KOPT-K1 (cell line): ENCODE results near the gene PTPRN2.

Source experiments
- H3K27ac ChIP-seq: fragments of 200-600 bp; sonication (generic); 2 replicates; pipeline ENCODE4 v1.5.1; 2016; ENCODE audit warnings: antibody characterized with exemption, mild to moderate bottlenecking, low read depth, low read length; ENCODE audit not compliant: poor library complexity, severe bottlenecking
- H3K36me3 ChIP-seq: fragments of 200-600 bp; sonication (generic); 2 replicates; pipeline ENCODE4 v1.5.1; 2017; ENCODE audit warnings: antibody characterized with exemption, mild to moderate bottlenecking, low read length, moderate library complexity; ENCODE audit not compliant: insufficient read depth
- H3K9me3 ChIP-seq: fragments of 200-600 bp; sonication (generic); 2 replicates; pipeline ENCODE4 v1.5.1; 2017; ENCODE audit warnings: antibody characterized with exemption, low read length, mild to moderate bottlenecking; ENCODE audit not compliant: insufficient read depth, poor library complexity, severe bottlenecking

The PTPRN2 gene

DNA sequence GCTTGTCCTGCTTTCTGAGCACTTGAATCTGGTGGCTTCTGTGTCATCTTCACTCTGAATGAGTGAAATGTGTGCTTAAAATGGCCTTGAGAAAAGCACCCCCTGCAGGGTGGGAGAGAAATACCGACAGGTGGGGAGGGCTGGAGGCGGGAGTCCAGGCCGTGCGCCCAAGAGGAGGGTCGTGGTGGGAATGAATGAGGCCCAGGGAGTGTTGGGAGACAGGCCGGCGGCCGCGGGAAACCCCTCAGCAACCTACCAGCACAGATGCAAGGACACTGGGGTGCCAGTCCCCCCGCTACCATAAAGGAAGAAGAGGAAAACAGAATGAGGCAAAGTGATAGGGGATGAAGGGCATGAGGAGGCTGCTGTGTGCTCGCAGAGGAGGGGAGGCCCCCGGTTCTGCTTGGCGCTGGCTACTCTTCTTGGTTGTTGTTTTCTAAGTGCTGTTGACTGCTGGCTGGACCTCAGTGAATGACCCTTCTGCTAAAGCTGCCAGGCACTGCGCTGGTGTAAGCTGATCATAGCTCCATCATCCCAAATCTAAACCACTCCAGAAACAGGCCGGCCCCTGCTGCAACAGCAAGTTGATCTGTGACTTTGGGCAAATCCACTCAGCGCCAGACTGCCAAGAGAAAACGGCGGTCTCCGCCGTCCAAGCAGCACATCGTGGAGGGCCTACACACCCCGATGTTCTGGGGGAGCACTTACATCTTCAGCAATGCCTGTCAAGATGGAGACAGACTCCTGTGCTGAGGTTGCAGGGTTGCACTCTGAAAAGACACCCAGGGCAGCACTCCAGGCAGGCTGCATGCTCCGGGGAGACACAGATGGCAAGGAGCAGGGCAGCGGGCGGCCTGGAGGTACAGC is 872.3 kb downstream of the PTPRN2 start:
- Histone ChIP-seq H3K36me3 (no peaks in the 10 kb centered on the region), H3K9me3 (no peaks in the 10 kb centered on the region), H3K27ac (no peak overlapping the region)

DNA sequence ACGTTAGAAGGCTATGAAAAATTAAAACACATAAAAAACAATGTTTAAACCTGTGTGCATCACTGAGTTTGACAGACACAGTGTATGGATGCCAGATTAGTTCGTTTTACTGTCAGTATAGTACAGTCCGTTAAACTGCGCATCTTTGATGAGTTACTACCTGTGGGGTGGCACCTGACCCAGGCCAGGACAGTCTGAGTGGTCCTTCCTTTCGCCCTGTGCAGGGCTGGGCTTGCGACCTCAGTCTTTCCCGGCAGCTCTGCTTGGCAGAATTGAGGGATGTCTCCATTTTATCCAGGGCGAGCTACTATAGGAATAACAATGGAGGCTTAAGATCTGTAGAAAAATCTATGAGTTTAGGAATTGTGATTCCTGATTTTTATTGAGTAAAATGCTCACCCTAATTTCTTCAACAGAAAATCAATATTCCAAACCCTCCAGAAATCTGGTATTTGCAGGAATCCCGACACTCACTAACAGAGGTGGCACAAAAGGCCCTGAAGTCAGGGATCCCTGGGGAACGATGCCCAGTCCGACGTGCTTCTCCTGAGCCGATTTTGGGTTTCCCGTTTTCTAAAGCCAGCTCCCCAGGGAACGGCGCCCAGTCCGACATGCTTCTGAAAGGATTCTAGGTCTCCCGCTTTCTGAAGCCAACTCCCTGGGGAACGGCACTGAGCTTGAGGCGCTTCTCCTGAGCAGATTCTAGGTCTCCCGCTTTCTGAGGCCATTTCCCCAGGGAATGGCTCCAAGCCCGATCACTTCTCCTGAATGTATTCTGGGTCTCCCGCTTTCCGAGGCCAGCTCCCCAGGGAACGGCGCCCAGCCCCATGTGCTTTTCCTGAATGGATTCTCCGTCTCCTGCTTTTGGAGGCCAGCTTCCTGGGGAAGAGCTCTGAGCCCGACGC is 873.2 kb downstream of the PTPRN2 start:
- no peaks in the 10 kb centered on the region for H3K9me3 ChIP-seq
- H3K36me3 ChIP-seq: no peaks in the 10 kb centered on the region
- H3K27ac ChIP-seq: no peak overlapping the region

DNA sequence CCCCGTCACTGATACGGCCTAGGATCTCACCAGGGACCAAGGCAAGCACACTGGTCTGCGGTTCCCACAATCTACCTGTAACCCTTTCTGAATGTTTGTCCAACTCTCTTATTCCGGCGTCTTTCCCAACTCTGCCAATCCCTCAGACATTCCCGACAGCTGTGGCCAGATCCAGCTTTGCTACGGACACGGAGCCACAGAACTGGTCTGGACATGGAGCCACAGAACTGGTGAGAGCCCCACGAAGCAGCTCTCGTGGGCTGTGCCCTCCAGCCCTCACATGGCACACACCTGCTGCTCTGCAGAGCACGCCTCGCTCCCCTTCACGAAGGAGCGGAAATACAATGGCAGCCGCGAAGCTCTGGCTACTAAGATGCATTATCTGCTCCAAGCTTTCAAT is 874.0 kb downstream of the PTPRN2 start:
- no peaks in the 10 kb centered on the region for H3K9me3 ChIP-seq
- no peaks in the 10 kb centered on the region for H3K36me3 ChIP-seq
- H3K27ac ChIP-seq: no peak overlapping the region

DNA sequence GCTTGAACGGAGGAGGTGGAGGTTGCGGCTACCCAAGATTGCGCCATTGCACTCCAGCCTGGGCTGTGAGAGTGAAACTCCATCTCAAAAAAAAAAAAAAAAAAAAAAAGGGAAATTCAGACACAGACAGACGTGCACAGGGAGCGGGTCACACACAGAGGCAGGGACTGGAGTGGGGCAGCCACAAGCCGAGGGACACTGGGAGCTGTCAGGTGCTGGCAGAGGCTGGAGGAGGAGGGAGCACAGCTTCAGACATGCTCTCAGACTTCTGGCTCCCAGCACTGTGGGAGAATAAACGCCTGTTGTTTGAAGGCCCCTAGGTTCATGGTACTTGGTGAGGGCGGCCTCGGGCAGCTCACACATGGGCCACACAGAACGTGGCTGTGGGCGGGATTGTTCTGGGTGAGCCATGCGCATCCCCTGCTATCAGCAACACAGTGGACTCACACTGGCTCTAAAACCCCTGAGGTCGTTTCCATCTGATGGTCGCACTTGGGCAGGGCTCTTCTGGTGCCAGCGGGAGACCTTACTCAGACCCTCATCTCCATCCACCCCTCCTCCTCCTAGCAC is 874.9 kb downstream of the PTPRN2 start:
- Histone ChIP-seq H3K9me3 (no peaks in the 10 kb centered on the region), H3K36me3 (no peaks in the 10 kb centered on the region), H3K27ac (no peak overlapping the region)

- no peaks in the 10 kb centered on the region for H3K9me3 ChIP-seq
- H3K27ac ChIP-seq: no peak overlapping the region
- H3K36me3 ChIP-seq: no peaks in the 10 kb centered on the region
Measured at GRCh38 chr7:157711353-157711888, 876.2 kb downstream of the PTPRN2 start.

- H3K36me3 ChIP-seq: no peaks in the 10 kb centered on the region
- no peaks in the 10 kb centered on the region for H3K9me3 ChIP-seq
- no peak overlapping the region for H3K27ac ChIP-seq
Measured at GRCh38 chr7:157710396-157710795, 877.2 kb downstream of the PTPRN2 start.

DNA sequence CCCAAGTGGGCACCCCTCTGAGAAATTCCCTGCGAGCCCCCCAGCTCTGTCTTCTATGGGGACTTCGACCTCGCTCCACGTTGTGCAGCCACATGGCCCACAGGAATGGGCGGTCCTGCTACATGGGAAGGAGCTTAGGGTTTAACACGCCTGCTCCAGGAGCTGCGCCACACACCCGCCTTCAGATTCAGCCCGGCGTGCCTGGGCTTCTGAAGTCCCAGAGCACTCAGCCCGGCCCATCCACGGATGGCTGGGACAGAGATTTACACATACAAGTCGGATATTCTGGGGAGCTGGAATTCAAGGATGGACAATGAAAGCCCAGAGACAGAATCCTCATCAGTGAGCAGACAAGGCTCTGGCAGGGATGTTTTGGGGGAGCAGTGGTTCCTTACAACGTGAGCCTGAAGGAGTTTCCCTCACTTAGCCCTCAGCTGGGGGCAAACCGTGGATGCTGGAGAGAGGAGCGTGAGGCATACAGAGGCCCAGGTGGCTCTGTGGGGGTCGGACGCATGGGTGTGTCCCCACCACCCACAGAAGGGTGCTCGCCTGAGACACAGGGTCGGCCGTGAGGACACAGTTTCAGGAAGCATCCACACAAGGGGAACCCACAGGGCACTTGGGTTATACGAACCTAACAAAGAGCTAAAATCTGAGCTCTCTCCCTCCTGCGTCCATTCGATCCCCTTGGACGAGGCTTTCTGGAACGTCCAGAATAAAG is 877.9 kb downstream of the PTPRN2 start:
- Histone ChIP-seq H3K36me3 (no peaks in the 10 kb centered on the region), H3K9me3 (no peaks in the 10 kb centered on the region), H3K27ac (no peak overlapping the region)

DNA sequence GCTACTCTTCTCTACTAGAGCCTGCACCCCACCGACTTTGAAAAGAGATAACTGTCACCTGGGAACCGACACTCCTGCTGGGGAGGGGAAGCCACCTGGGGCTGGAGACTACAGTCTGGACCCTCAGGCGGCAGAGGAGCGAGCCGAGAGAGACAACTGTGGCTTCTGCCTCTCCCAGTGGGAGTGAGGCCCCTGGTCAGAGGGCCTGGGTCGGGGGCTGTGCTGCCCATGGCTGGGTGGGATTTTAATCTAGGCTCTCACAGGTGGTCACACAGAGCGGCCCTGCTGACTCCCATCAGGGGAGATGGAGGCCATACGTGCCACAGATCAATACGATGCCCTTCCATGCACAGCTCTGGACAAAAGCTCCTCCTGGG is 878.7 kb downstream of the PTPRN2 start:
- Histone ChIP-seq H3K27ac (no peak overlapping the region), H3K36me3 (no peaks in the 10 kb centered on the region), H3K9me3 (no peaks in the 10 kb centered on the region)

- H3K36me3 ChIP-seq: no peaks in the 10 kb centered on the region
- H3K27ac ChIP-seq: no peak overlapping the region
- H3K9me3 ChIP-seq: no peaks in the 10 kb centered on the region
Measured at GRCh38 chr7:157707983-157708918, 879.4 kb downstream of the PTPRN2 start.

- H3K27ac ChIP-seq: no peak overlapping the region
- no peaks in the 10 kb centered on the region for H3K36me3 ChIP-seq
- no peaks in the 10 kb centered on the region for H3K9me3 ChIP-seq
Measured at GRCh38 chr7:157704365-157704764, 883.3 kb downstream of the PTPRN2 start.

GRCh38 chr7:157703534-157704195 is 884.0 kb downstream of the PTPRN2 start:
- Histone ChIP-seq H3K36me3 (no peaks in the 10 kb centered on the region), H3K27ac (peak overlapping the region; percentile 70), H3K9me3 (no peaks in the 10 kb centered on the region)

GRCh38 chr7:157703131-157703530 is 884.5 kb downstream of the PTPRN2 start:
- H3K9me3 ChIP-seq: no peaks in the 10 kb centered on the region

DNA sequence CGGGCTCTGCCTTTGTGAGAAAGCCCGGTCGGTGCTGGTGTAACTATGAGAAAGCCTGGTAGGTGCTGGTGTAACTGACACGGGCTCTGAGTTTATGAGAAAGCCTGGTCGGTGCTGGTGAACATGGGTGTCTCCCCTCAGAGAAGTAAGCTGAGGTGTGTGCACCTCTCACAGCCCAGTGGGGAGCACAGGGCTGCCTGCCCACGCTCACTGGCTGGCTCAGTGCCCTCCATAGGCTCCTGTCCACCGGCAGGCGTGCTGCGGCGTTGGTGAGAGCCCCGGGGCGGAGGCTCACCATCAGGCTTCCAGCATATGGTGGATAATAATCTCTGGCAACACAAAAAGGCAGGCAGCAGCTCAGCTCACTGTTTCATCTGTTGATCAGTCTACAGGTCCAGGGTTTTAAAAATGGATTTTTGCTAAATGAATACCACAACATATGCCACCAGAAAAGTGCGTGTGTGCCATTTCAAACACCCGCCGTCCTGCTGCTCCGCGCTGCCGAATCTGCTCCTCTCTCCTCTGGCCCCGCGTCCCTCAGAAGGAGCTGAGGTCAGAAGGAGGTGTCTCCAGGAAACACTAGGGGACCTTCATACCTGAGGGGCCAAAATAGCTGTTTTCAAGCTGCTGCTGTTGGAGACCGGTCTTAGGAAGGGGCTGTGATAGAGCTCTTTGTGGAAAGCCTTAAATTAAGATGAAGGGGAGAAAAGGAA is 885.2 kb downstream of the PTPRN2 start:
- Histone ChIP-seq H3K9me3 (no peaks in the 10 kb centered on the region), H3K36me3 (no peaks in the 10 kb centered on the region), H3K27ac (peak overlapping the region; percentile 70)

More at GRCh38 chr7:157703131-157703530, 884.5 kb downstream of the PTPRN2 start:
- H3K36me3 ChIP-seq: no peaks in the 10 kb centered on the region
- H3K27ac ChIP-seq: peak overlapping the region; percentile 70
